ENCODE measurements around the gene TACC2. TPM values are rescaled to one million over a fixed set of nuclear protein-coding genes. Genes with fewer than 3 reads are reported as not detected.

The TACC2 gene
- total RNA-seq, 2 donors from 2014 or later: 0.19 TPM; not detected in 1

GRCh38 chr10:122292376-122292775 lies 303.4 kb downstream of the TACC2 start:
- no peak for ATAC-seq (replicated peaks in 1 of 2)
- peaks cover 15% of the 10 kb centered on the region for H3K27me3 Mint-ChIP-seq (ENCODE audit: low read depth)
- H3K27ac Mint-ChIP-seq: no peak overlapping the region
- no peak for DNase-seq
- no peaks in the 10 kb centered on the region for H3K9me3 Mint-ChIP-seq
- peaks cover 7% of the 10 kb centered on the region for H3K4me1 Mint-ChIP-seq (ENCODE audit: low read depth)
- no peak overlapping the region for H3K4me3 Mint-ChIP-seq
- H3K36me3 Mint-ChIP-seq (ENCODE audit: insufficient read depth in 2 of 2): no peaks in the 10 kb centered on the region

- Mint-ChIP-seq H3K27ac (no peak overlapping the region), H3K36me3 (ENCODE audit: insufficient read depth in 2 of 2) (no peaks in the 10 kb centered on the region), H3K9me3 (no peaks in the 10 kb centered on the region), H3K27me3 (ENCODE audit: low read depth) (peaks cover 7% of the 10 kb centered on the region), H3K4me3 (no peak overlapping the region), H3K4me1 (ENCODE audit: low read depth) (peaks cover 7% of the 10 kb centered on the region)
- ATAC-seq (replicated peaks in 1 of 2) (peak; percentile 60 to 77), DNase-seq (peak in 1 of 2 donors; percentile 10)
Measured at GRCh38 chr10:122293156-122293960, 304.4 kb downstream of the TACC2 start.

DNA sequence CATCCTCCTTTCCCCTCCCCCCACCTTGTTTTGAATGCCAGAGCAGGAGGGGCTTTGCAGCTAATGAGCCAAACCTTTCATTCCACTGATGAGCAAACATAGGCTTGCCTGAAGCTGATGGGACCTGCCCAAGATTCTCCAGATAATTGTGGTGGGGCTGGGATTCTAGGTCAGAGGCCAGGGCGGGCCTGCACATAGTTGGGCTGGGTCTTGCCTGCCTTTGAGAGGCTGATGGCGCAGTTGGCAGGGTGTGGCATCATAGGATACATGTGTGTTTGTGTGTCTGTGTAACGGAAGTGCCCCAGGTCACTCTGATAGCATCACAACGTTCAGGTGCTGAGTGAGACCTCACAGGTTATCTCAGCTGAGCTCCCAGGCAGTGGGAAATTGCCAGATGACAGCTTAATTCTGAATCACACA lies 305.0 kb downstream of the TACC2 start:
- Mint-ChIP-seq H3K27ac (no peak overlapping the region), H3K4me3 (no peak overlapping the region), H3K9me3 (no peaks in the 10 kb centered on the region), H3K4me1 (ENCODE audit: low read depth) (peaks cover 7% of the 10 kb centered on the region), H3K36me3 (ENCODE audit: insufficient read depth in 2 of 2) (no peaks in the 10 kb centered on the region), H3K27me3 (ENCODE audit: low read depth) (peaks cover 1% of the 10 kb centered on the region)
- no peak for ATAC-seq (replicated peaks in 1 of 2)
- DNase-seq: no peak

DNA sequence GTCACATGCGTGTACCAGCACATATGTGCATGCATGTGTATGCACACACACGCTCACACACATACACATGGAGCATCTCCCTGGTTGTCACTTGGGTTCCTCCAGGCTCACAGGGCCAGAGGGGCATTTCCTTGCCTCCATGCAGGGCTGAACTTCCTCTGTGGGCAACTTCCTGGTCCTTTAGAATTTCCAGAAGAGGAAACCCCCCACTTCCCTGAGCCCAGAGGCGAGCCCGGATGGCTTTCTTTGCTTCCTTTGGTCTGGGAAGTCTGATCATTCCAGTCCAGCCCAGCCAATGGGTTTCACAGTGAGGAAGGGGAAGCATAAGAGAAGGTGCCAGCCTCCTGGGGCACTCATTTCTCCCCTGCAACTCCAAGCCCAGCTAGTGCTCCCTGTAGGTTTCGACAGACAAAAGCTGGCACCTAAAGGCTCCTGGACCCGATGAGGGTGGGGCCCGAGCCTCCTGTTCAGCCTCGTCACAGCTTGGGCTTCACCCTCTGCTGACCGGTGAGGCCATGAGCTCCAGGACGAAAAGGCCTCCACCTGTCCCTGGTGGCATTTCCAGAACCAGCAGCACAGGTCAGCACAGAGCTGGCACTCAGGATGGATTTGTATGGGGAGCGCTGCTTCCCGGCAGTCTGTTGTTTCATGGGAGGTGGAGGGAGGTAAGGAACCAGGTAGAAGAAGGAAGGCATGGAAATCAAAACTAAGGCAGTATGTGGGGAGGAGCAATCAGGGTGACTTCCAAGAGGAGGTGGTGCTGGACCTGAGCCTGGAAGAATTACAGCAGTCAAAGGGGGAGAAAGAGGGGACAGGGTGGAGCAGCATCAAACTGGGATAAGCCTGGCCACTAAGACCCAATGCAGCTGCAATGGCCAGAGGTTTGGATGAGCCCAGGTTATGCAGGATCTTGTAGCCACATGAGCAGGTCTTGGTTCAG lies 305.8 kb downstream of the TACC2 start:
- peaks cover 7% of the 10 kb centered on the region for H3K4me1 Mint-ChIP-seq (ENCODE audit: low read depth)
- H3K27me3 Mint-ChIP-seq (ENCODE audit: low read depth): no peaks in the 10 kb centered on the region
- ATAC-seq (replicated peaks in 1 of 2): no peak
- H3K9me3 Mint-ChIP-seq: no peaks in the 10 kb centered on the region
- no peak for DNase-seq
- no peak overlapping the region for H3K4me3 Mint-ChIP-seq
- H3K36me3 Mint-ChIP-seq (ENCODE audit: insufficient read depth in 2 of 2): no peaks in the 10 kb centered on the region
- H3K27ac Mint-ChIP-seq: no peak overlapping the region

GRCh38 chr10:122295451-122295809 lies 306.5 kb downstream of the TACC2 start:
- Mint-ChIP-seq H3K36me3 (ENCODE audit: insufficient read depth in 2 of 2) (no peaks in the 10 kb centered on the region), H3K9me3 (no peaks in the 10 kb centered on the region), H3K4me3 (no peak overlapping the region), H3K27me3 (ENCODE audit: low read depth) (no peaks in the 10 kb centered on the region), H3K27ac (no peak overlapping the region), H3K4me1 (ENCODE audit: low read depth) (peaks cover 7% of the 10 kb centered on the region)
- DNase-seq (no peak), ATAC-seq (replicated peaks in 1 of 2) (no peak)

GRCh38 chr10:122296363-122297120 lies 307.6 kb downstream of the TACC2 start:
- no peak overlapping the region for H3K27ac Mint-ChIP-seq
- H3K9me3 Mint-ChIP-seq: no peaks in the 10 kb centered on the region
- ATAC-seq (replicated peaks in 1 of 2) (no peak), DNase-seq (no peak)
- no peaks in the 10 kb centered on the region for H3K36me3 Mint-ChIP-seq (ENCODE audit: insufficient read depth in 2 of 2)
- peaks cover 7% of the 10 kb centered on the region for H3K4me1 Mint-ChIP-seq (ENCODE audit: low read depth)
- no peak overlapping the region for H3K4me3 Mint-ChIP-seq
- H3K27me3 Mint-ChIP-seq (ENCODE audit: low read depth): no peaks in the 10 kb centered on the region

- ATAC-seq (replicated peaks in 1 of 2) (no peak), DNase-seq (no peak)
- Mint-ChIP-seq H3K4me3 (no peak overlapping the region), H3K27me3 (ENCODE audit: low read depth) (no peaks in the 10 kb centered on the region), H3K4me1 (ENCODE audit: low read depth) (peaks cover 7% of the 10 kb centered on the region), H3K9me3 (no peaks in the 10 kb centered on the region), H3K36me3 (ENCODE audit: insufficient read depth in 2 of 2) (no peaks in the 10 kb centered on the region), H3K27ac (no peak overlapping the region)
Measured at GRCh38 chr10:122297583-122297982, 308.6 kb downstream of the TACC2 start.

- Mint-ChIP-seq H3K9me3 (no peaks in the 10 kb centered on the region), H3K36me3 (ENCODE audit: insufficient read depth in 2 of 2) (no peaks in the 10 kb centered on the region), H3K4me1 (ENCODE audit: low read depth) (peaks cover 3% of the 10 kb centered on the region), H3K27me3 (ENCODE audit: low read depth) (peaks cover 2% of the 10 kb centered on the region), H3K4me3 (no peak overlapping the region), H3K27ac (no peak overlapping the region)
- no peak for ATAC-seq (replicated peaks in 1 of 2)
- no peak for DNase-seq
Measured at GRCh38 chr10:122298206-122298597, 309.2 kb downstream of the TACC2 start.

- H3K4me1 Mint-ChIP-seq (ENCODE audit: low read depth): no peaks in the 10 kb centered on the region
- ATAC-seq (replicated peaks in 1 of 2) (peak; percentile 76 to 89), DNase-seq (peak; percentile 60 to 64)
- H3K36me3 Mint-ChIP-seq (ENCODE audit: insufficient read depth in 2 of 2): no peaks in the 10 kb centered on the region
- H3K27ac Mint-ChIP-seq: no peak overlapping the region
- peaks cover 7% of the 10 kb centered on the region for H3K27me3 Mint-ChIP-seq (ENCODE audit: low read depth)
- H3K4me3 Mint-ChIP-seq: peak overlapping the region; percentile 59 to 63
- no peaks in the 10 kb centered on the region for H3K9me3 Mint-ChIP-seq
Measured at GRCh38 chr10:122298598-122299301, 309.8 kb downstream of the TACC2 start.

GRCh38 chr10:122299423-122300075 lies 310.6 kb downstream of the TACC2 start:
- Mint-ChIP-seq H3K36me3 (ENCODE audit: insufficient read depth in 2 of 2) (no peaks in the 10 kb centered on the region), H3K4me1 (ENCODE audit: low read depth) (no peaks in the 10 kb centered on the region), H3K4me3 (no peak overlapping the region), H3K27me3 (ENCODE audit: low read depth) (peaks cover 7% of the 10 kb centered on the region), H3K27ac (no peak overlapping the region), H3K9me3 (no peaks in the 10 kb centered on the region)
- DNase-seq: no peak
- ATAC-seq (replicated peaks in 1 of 2): no peak

GRCh38 chr10:122301055-122301810 lies 312.3 kb downstream of the TACC2 start:
- no peak overlapping the region for H3K27ac Mint-ChIP-seq
- no peaks in the 10 kb centered on the region for H3K36me3 Mint-ChIP-seq (ENCODE audit: insufficient read depth in 2 of 2)
- DNase-seq (peak in 1 of 2 donors; percentile 12), ATAC-seq (replicated peaks in 1 of 2) (peak; percentile 26 to 64)
- no peaks in the 10 kb centered on the region for H3K4me1 Mint-ChIP-seq (ENCODE audit: low read depth)
- H3K27me3 Mint-ChIP-seq (ENCODE audit: low read depth): peaks cover 7% of the 10 kb centered on the region
- no peak overlapping the region for H3K4me3 Mint-ChIP-seq
- H3K9me3 Mint-ChIP-seq: peaks cover 4 to 7% of the 10 kb centered on the region in 2 donors

DNA sequence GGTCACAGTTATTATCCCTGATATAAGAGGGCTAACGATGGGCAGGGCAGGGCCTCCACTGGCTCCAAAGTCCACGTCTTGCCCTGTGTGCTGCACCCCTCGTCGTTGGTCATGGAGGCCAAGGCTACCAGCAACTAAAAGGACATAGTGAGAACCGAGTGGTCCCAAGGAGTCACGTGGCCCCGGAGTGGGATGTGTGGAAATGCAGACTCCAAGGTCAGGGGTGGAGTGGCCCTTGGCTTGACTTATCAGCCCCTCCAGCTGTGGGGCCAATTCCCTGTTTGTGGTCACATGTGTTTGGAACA lies 312.8 kb downstream of the TACC2 start:
- ATAC-seq (replicated peaks in 1 of 2): no peak
- H3K4me3 Mint-ChIP-seq: no peak overlapping the region
- H3K27ac Mint-ChIP-seq: no peak overlapping the region
- peaks cover 4 to 7% of the 10 kb centered on the region in 2 donors for H3K9me3 Mint-ChIP-seq
- DNase-seq: no peak
- H3K4me1 Mint-ChIP-seq (ENCODE audit: low read depth): no peaks in the 10 kb centered on the region
- H3K27me3 Mint-ChIP-seq (ENCODE audit: low read depth): peaks cover 7% of the 10 kb centered on the region
- no peaks in the 10 kb centered on the region for H3K36me3 Mint-ChIP-seq (ENCODE audit: insufficient read depth in 2 of 2)
